CD4-positive, alpha-beta T cell treated with Interleukin-15 for 4 hours (primary cell): ENCODE results near the gene CAPG.
A peak's percentile ranks its signal among the peaks of the same experiment; 100 is the strongest.
"Not testable (repeated sequence)": the region's sequence is repeated elsewhere in the genome, so short reads cannot be mapped to it uniquely, and the experiment has no call there.

Experiments used
- DNase-seq: peaks from one replicate; pipeline ENCODE4 v3.0.0-alpha.2; 2020; ENCODE audit warnings: low spot score

The CAPG gene

GRCh38 chr2:85409845-85410583 lies at the start of gene CAPG:
TSS of gene CAPG (minus strand) at chr2:85410366. CDS start at chr2:85402145, 8,221 bp downstream.
- peak; percentile 49 for DNase-seq

- DNase-seq, result no peak
These were observed 49.6 kb upstream of the CAPG start for GRCh38 chr2:85459771-85460170.

- no peak for DNase-seq
These were observed 48.7 kb upstream of the CAPG start for GRCh38 chr2:85458601-85459563.

- DNase-seq, result no peak
These were observed 47.7 kb upstream of the CAPG start for GRCh38 chr2:85457877-85458316.

- no peak for DNase-seq
These were observed 46.9 kb upstream of the CAPG start for GRCh38 chr2:85457043-85457442.

- no peak for DNase-seq
These were observed 45.5 kb upstream of the CAPG start for GRCh38 chr2:85455552-85456090.

GRCh38 chr2:85453571-85453970 lies 43.4 kb upstream of the CAPG start:
- DNase-seq, result no peak

GRCh38 chr2:85452237-85452636 lies 42.1 kb upstream of the CAPG start:
- no peak for DNase-seq

GRCh38 chr2:85449214-85449588 lies 39.0 kb upstream of the CAPG start:
- no peak for DNase-seq

- no peak for DNase-seq
These were observed 38.5 kb upstream of the CAPG start for GRCh38 chr2:85448461-85449213.

GRCh38 chr2:85447222-85447585 lies 37.0 kb upstream of the CAPG start:
- DNase-seq, result no peak

GRCh38 chr2:85446296-85447221 lies 36.4 kb upstream of the CAPG start:
- no peak for DNase-seq

- DNase-seq, result no peak
These were observed 35.4 kb upstream of the CAPG start for GRCh38 chr2:85445316-85446295.

- DNase-seq, result no peak
These were observed 34.5 kb upstream of the CAPG start for GRCh38 chr2:85444629-85445172.

- no peak for DNase-seq
These were observed 31.7 kb upstream of the CAPG start for GRCh38 chr2:85441864-85442263.

GRCh38 chr2:85440729-85441128 lies 30.6 kb upstream of the CAPG start:
- DNase-seq, result no peak

GRCh38 chr2:85439986-85440385 lies 29.8 kb upstream of the CAPG start:
- no peak for DNase-seq

- DNase-seq, result not testable (repeated sequence)
These were observed 29.4 kb upstream of the CAPG start for GRCh38 chr2:85439569-85439968.

- no peak for DNase-seq
These were observed 28.9 kb upstream of the CAPG start for GRCh38 chr2:85439025-85439472.
